ENCODE measurements around the gene EDC4.

EDC4 gene

GRCh38 chr16:67847064-67847861 is 25.6 kb upstream of the EDC4 start, which contains the start of gene CENPT:
Gene CENPT (minus strand): TSS chr16:67847693. CDS start chr16:67833859, 13,834 bp downstream.
- DNase-seq (ENCODE audit: low read depth, low spot score), result peak; percentile 61
- in situ Hi-C loops (cut with HindIII; ENCODE audit: low sequenced_read_pairs), result no loop called here
- no peak for TF ChIP-seq CTCF (IDR thresholded peaks at IDR 0.05; ENCODE audit: low read depth, low read length)
- H3K4me3 ChIP-seq (ENCODE audit: low read depth, low read length), result peak within 1 kb of the TSS; percentile 78

- no peak for DNase-seq (ENCODE audit: low read depth, low spot score)
- peak overlapping the region; percentile 78 for H3K4me3 ChIP-seq (ENCODE audit: low read depth, low read length)
- in situ Hi-C loops (cut with HindIII; ENCODE audit: low sequenced_read_pairs), result no loop called here
- TF ChIP-seq CTCF (IDR thresholded peaks at IDR 0.05; ENCODE audit: low read depth, low read length), result no peak
Measured at GRCh38 chr16:67848118-67848517, 24.7 kb upstream of the EDC4 start.

- in situ Hi-C loops (cut with HindIII; ENCODE audit: low sequenced_read_pairs), result no loop called here
- no peak for TF ChIP-seq CTCF (IDR thresholded peaks at IDR 0.05; ENCODE audit: low read depth, low read length)
- DNase-seq (ENCODE audit: low read depth, low spot score), result no peak
- H3K4me3 ChIP-seq (ENCODE audit: low read depth, low read length), result no peak overlapping the region
Measured at GRCh38 chr16:67853670-67854069, 19.2 kb upstream of the EDC4 start.

- no peak for TF ChIP-seq CTCF (IDR thresholded peaks at IDR 0.05; ENCODE audit: low read depth, low read length)
Measured at GRCh38 chr16:67855789-67856188, 17.1 kb upstream of the EDC4 start.

GRCh38 chr16:67856927-67857546 is 15.8 kb upstream of the EDC4 start:
- H3K4me3 ChIP-seq (ENCODE audit: low read depth, low read length), result no peak overlapping the region
- no peak for DNase-seq (ENCODE audit: low read depth, low spot score)
- in situ Hi-C loops (cut with HindIII; ENCODE audit: low sequenced_read_pairs), result no loop called here
- no peak for TF ChIP-seq CTCF (IDR thresholded peaks at IDR 0.05; ENCODE audit: low read depth, low read length)

More at GRCh38 chr16:67855789-67856188, 17.1 kb upstream of the EDC4 start:
- DNase-seq (ENCODE audit: low read depth, low spot score), result no peak
- in situ Hi-C loops (cut with HindIII; ENCODE audit: low sequenced_read_pairs), result no loop called here
- no peak overlapping the region for H3K4me3 ChIP-seq (ENCODE audit: low read depth, low read length)

GRCh38 chr16:67857547-67858233 is 15.2 kb upstream of the EDC4 start:
- in situ Hi-C loops (cut with HindIII; ENCODE audit: low sequenced_read_pairs), result no loop called here
- DNase-seq (ENCODE audit: low read depth, low spot score), result peak; percentile 91
- H3K4me3 ChIP-seq (ENCODE audit: low read depth, low read length), result no peak overlapping the region
- no peak for TF ChIP-seq CTCF (IDR thresholded peaks at IDR 0.05; ENCODE audit: low read depth, low read length)

Measured in astrocyte of the spinal cord (primary cell).